22Rv1 (cell line): ENCODE results near the gene TMEM132D.

Source experiments
- H3K27ac ChIP-seq: fragments of 450-650 bp; 2 replicates; pipeline ENCODE4 v1.5.1; 2017
- CTCF ChIP-seq: fragments of 450-650 bp; IDR thresholded peaks from 2 replicates; pipeline ENCODE4 v1.5.1; 2017; ENCODE audit warnings: mild to moderate bottlenecking
- ZFX ChIP-seq: fragments of 450-650 bp; IDR thresholded peaks from 2 replicates; pipeline ENCODE4 v1.6.1; 2017; ENCODE audit warnings: antibody characterized with exemption, borderline replicate concordance

Gene TMEM132D

GRCh38 chr12:129662234-129662633 is 241.6 kb downstream of the TMEM132D start:
- TF ChIP-seq ZFX (no peak), CTCF (no peak)

GRCh38 chr12:129660946-129661345 is 242.9 kb downstream of the TMEM132D start:
- H3K27ac ChIP-seq: no peak overlapping the region
- TF ChIP-seq CTCF: no peak
- TF ChIP-seq ZFX: no peak

More at GRCh38 chr12:129662234-129662633, 241.6 kb downstream of the TMEM132D start:
- H3K27ac ChIP-seq: no peak overlapping the region

GRCh38 chr12:129659961-129660622 is 243.7 kb downstream of the TMEM132D start:
- no peak overlapping the region for H3K27ac ChIP-seq
- TF ChIP-seq ZFX (no peak), CTCF (no peak)

- TF ChIP-seq CTCF: no peak
- TF ChIP-seq ZFX: no peak
- H3K27ac ChIP-seq: no peak overlapping the region
These were observed 246.6 kb downstream of the TMEM132D start for GRCh38 chr12:129657179-129657578.

- TF ChIP-seq CTCF (no peak), ZFX (no peak)
- H3K27ac ChIP-seq: no peak overlapping the region
These were observed 251.9 kb downstream of the TMEM132D start for GRCh38 chr12:129651951-129652350.

- no peak overlapping the region for H3K27ac ChIP-seq
- TF ChIP-seq CTCF (no peak), ZFX (no peak)
These were observed 261.9 kb downstream of the TMEM132D start for GRCh38 chr12:129641926-129642325.

GRCh38 chr12:129635021-129635685 is 268.7 kb downstream of the TMEM132D start:
- H3K27ac ChIP-seq: no peak overlapping the region
- TF ChIP-seq ZFX: no peak
